Stimulated activated CD8-positive, alpha-beta memory T cell treated with anti-CD3 and anti-CD28 coated beads, Interleukin-12 subunit alpha, Interleukin-12 subunit beta, amount 100 ng/mL, for 1 hour (primary cell): ENCODE results near the gene FAM13C.

Experiments
- DNase-seq: peaks from one replicate; pipeline ENCODE4 v3.0.0-alpha.2; 2020; ENCODE audit warnings: low read depth

FAM13C gene

DNA sequence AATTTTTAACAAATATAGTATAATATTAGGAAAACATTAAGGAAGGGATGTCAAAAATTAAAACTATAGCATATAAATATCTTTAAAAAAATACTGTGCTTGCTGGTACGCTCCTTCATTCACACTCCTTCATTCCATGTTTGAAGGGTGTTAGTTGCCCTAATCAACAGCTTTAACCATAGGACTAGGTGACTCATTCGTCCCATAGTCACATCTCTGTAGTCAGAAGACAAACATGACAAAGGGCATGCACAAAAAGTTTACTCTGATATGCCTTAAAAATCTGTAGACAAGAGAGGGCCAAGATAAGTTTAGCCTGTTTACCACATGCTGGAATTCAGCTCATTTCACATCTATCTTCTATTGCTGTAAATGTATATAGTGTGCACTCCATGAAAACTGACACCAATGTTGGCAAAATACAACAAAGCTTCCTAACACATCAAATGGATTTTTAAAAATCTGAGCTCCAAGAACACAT lies 646 bp downstream of the FAM13C start:
- no peak for DNase-seq

DNA sequence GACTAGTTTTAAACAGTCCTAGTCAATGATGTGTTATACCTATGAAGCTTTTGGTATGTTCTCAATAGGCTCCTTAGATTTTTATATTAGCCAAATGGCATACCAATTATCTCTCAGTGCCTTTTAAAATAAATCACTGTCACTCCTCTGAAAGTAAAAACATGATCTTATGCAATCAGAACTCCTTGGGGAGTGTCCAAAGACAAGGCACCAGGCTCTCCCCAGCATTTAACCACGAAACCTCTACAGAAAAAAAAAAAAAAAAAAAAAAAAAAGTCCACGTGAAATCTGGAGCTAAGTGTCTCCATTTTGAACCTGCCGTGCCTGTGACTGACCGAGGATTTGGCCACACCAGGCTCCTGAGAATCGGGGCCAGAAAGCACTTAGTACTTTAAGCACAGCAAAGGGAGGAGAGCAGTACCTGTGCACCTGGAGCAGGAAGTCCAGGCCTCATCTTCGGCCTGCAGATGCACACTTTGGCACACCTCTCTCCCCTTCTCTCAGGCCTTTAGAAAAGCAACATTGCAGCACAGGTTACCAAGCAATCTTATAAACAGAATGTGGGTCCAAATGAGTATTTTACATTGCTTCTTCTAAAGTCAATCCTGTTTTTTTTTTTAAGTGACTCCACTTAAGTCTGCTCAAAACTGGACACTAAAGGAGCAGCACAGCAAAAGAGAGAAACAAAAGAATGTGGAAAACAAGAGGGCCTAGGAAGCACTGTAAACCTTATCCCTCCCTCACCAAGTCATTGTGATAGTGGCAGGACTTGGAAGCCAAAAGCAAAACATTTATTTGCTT lies 1.5 kb downstream of the FAM13C start:
- DNase-seq = no peak

DNA sequence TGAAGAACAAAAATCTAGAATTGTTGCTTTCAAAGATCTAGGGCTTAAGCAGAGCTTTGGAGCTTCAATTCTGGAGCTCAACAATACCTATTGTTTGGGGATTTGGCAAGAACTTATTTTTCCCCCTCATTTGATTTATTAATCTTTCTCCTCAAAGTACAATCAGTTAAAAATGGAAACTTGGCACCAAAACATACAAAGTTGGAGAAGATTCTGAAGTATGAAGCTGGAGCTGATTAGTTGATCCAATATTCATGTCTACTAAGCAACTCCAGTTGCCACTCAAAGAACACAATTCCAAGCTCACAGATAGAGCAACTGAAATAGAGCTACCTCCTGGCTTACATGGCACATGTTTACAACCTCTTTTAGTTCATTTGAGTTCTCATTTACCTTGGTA lies 3.8 kb downstream of the FAM13C start:
- DNase-seq = no peak

DNA sequence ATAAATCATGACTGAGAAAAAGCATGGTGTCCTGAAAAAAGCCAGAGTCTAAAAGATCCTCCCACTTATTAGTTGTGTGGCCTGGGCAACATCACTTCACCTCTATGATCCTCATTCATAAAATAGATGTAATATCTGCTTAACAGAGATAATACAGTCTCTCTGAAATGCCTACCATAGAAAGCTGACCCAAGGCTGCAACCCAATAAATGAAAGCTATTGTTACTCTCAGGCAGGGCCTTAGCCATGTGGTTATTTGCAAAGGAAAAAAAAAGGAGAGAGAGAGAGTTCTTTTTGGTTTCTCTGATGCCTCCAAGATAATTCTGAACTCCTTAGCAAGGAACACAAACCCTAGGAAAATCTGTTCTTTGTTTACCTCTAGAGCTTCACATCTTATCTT lies 7.9 kb downstream of the FAM13C start:
- no peak for DNase-seq

DNA sequence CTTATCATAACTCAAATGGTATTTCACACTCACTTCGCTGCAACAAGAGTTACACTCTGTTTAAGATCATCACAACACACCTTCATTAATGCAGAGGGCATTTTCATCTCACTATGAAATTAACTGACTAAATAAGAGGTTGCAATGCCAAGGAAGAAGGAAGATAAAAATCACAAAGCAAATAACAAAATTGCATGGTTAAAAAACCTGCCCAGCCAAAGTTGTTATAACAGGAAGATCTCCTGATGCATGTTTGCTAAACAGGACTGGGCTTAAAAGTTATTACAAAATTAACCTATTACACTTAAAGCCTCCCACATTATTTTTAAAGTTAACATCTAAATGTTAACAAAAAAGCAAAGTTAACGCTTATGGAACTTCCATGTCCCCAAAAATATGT lies 11.8 kb downstream of the FAM13C start:
- DNase-seq = no peak

DNA sequence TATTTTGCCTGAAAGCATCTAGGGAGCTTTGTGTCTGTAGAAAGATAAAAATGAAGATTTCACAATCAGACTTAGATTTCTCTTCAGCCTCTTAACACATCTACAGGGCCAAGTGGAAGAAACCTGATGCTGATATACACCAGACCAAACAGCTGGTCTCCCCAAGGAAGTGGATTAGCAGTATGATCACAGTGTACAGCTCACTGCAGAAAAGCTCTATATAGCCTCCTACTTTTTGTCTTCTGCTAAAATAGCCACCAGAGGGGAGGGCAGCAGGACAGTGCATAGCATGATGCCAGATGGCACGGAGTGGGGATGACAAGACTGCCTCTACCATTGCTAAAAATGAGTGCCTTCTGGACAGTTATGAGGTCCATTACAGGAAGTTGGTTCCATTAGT lies 16.0 kb downstream of the FAM13C start:
- no peak for DNase-seq

DNA sequence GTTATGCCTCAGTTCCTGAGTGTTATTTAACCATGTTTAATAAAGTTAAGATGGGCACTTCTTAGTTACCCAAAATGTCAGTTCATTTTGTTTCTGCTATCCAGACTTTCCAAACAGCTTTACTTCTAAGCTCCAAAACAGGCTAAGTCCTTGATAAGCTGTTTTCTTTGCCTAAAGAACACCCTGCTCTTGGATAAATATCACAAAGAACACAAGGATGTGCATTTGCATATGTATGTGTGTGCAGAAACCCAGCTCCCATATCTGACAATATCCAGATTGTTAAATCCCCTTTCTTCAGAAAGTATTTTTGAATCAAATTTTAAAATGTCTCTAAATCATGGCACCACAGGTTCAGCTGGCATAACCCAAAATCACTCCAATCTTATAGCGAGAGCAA lies 19.6 kb downstream of the FAM13C start:
- no peak for DNase-seq

DNA sequence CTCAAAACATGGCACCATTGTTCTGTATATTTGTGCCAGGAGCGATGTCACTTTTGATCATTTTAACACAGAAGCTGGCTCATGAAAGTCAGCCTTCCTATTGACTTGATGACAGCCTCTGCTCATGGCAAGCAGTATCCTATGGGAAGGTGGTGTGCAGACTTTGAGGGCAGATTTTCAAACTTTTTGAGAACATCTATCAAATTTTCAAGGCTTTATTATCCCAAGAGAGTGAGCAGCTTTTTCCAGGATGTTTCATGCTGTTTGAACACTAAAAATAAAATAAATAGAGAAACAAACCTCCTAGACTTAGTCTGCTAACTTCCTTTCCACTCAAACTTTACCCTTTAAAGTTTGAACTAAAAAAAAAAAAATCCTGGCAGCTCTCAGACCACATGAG lies 20.3 kb downstream of the FAM13C start:
- no peak for DNase-seq

DNA sequence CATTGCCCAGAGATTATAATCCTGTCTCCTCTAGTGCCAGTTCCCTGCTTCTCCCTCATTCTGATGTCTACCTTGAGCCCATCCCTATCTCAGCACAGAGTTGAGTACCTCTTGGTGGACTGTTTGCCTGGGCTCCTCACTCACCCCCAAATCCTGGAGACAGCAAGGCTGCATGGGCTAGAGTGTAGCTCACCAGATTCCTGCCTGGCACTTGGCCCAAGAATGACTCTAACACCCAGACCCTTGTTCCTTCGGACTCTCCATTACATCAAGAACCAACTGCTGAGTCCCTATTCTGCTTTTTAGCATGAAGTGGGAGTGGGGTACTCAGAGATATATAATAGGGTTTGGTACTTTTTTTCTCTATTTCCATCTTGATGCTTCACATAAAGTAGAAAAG lies 22.1 kb downstream of the FAM13C start:
- DNase-seq = no peak

DNA sequence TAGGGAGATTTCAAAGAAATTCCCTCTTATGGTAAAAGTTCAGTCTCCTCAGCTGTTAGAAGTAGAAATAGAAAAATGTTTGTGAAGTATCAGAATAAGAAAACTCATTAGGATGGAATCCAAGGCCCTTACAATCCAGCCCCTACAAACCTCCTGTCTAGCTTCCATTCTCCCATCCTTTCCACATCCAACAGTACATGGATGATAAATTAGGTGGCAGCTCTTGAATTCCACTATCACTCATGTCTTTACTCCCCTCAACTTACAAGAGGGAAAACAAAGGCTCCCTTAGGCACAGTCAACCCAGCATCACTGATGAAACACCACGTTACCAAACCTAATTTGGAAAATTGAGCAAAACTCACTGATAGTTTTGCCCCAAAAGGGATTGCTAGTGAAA lies 23.0 kb downstream of the FAM13C start:
- DNase-seq = no peak

DNA sequence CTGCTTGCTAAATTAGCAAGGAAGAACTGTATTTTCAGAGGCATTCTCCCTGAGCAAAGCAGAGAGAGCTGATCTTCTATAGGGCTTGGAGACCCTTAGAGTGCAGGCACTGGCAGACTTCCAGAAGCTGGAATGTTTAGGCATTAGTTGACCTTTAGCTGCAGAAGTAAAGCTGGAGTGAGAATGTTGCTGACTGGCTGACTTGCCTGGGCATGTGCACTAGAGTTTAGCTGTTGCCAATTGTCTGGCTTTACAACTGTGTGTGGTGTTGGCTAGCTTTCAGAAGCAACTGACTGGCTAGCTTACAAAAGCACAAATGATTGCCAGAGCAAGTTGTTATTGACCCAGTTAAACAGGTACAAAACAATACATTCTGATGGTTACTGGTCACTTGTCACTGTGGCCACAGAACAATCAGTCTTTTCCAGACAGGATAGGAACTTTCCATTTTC lies 25.1 kb downstream of the FAM13C start:
- DNase-seq = no peak

DNA sequence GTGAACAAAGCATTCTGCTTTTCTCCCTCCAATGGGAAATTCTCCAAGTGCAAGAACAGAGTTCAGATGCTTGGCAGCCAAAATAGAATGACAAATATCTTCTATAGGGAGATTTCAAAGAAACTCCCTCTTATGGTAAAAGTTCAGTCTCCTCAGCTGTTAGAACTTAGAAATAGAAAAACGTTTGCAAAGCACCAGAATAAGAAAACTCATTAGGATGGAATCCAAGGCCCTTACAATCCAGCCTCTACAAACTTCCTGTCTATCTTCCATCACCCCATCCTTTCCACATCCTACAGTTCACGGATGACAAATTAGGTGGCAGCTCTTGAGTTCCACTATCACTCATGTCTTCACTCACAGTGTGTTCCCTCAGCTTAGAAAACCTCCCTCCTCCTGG lies 25.7 kb downstream of the FAM13C start:
- no peak for DNase-seq

DNA sequence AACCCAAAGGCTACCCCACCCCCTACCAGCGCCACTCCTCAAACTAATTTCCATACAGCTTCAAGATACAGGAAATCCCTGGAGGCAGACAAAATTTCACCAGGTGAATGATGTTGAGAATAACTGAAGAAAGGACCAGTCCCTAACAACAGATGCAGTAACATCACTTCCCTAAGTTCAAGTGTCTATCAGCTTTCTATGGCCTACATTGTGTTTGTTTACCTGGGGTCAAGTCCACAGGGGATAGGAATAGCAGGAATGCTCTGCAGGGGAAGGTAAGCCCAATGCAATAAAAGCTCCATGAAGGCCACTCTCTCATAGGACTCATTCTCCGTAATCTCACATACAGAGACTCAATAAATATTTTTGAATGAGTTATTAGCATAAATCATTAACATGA lies 26.9 kb downstream of the FAM13C start:
- DNase-seq = no peak

DNA sequence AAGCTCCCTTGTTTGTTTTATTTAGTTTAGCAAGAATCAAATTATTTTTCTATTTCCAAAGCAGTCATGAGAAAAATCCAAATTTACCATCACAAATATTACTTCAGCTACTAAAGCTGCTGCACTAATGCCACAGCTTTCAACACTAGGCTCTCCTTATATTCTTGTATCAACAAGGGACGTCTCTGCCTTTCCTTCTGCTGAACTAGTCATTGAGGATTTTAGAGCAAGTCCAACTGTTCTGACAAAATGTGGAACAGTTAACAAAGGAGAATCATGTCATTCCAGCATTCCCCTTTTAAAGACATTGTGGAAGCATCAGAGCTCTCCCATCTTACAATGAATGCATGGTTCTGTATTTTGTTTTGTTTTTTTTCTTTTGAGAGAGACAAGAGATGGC lies 28.6 kb downstream of the FAM13C start:
- no peak for DNase-seq

DNA sequence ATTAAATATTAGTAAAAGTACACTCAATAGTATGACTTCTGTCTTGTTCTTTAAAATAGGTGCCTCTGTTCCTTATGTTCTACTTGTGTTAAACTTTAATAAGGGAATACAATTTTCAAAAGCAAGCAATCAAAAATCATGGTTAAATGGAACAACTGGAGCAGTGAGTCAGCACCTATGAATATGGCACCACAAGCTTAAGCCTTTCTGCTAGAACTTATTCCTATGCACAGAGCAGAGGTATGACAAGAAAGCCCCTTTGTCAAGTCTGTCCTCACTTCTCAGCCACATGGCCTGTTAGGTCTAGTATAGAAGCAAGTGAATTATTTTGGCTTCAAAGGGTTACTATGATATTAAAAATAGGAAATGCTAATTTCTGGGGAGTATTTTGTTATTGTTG lies 29.8 kb downstream of the FAM13C start:
- DNase-seq = no peak

DNA sequence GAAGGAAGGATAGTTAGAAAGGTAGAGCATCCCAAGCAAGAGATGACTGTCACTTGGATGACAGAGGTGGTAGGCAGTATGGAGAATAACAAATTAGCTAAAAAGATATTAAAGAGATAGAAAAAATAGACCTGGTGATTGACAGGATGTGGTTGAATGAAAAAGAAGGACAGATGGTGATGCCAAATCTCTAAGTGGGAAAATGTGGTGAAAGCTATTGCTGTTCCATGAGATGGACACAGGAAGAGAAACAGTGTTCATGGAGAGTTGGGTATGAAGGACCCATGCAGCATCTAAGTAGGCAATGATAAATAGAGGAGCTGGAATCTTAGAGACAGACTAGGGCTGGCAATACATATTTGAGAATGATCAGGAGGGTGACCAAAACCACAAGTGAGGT lies 30.7 kb downstream of the FAM13C start:
- DNase-seq = no peak

DNA sequence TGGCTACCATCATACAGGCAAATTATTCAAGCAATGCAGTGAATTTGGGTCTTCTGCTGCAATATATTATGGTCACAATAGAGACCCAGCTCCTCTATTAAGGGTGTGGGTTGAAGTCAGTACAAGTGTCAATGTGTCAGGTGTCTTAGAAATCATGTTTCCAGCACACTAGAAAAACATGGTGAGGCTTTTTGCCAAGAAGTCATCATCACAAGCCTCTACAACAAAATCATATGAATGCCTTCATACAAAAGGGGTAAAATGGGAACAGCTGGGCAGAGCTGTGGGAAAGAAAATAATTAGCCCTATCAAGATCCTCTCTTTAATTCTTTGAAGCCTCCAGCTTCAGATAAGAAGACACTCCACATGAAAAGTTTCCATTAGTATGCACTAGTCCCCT lies 37.2 kb downstream of the FAM13C start:
- no peak for DNase-seq

DNA sequence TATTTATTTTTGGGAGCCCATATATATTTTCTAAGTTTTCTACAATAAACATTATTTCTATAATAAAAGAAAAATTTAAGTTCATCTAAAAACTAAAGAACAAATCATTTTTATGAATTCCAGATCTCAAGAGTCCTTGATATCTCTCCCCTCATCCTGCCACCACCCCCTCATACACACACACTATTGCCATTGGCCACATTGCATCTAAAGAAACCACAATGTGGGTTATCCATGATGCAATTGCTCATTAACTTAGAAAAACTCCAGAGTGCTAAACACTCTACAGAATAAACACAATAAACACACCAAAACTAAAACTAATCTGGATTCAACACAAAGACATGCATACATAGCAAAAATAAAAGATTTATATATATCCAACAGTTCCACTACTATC lies 37.8 kb downstream of the FAM13C start:
- no peak for DNase-seq

DNA sequence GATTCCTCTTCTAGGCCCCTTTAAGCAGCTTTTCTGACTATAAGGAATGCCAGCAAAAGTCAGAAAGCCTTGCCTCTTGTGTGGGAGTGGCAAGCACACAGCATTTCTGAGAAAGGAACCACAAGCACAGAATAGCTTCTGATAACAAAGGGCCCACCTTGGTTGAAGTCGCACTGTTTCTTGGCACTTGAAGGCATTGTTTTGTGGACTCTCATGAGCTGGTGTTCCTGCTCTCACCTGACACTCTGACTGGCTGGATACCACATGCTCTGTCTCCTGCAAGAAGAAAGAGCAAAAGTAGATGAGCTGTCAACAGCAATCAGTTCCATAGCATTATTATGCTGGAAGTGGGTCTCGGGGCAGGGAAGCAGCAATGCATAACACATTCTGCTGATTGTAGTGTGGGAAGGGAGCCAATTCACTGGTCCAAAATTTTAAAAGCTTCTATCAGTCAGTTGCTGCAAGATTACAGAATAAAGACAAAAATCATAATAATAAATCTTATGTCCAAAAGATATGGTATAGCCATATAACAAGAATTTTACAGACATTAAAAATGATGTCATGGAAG lies 38.4 kb downstream of the FAM13C start:
- DNase-seq = no peak

DNA sequence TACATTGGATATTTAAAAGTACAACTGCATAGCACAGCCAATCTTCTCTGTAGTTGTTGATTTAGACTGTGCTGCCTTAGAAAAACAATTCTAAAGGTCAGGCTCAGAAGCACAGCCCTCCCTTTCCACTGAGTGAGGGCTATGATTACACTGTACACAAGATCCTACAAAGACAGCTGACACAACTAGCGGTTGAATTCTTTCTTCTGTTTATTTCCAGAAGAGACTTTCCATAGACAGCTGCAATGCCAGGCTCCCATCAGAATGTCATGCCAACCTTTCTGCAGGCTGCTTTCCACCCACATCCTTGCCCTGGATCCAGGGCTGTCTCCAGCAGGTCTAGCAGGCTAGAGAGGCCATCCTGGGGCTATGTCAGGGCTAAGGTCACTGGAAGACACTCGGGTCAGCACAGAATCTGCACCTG lies 39.3 kb downstream of the FAM13C start:
- no peak for DNase-seq

DNA sequence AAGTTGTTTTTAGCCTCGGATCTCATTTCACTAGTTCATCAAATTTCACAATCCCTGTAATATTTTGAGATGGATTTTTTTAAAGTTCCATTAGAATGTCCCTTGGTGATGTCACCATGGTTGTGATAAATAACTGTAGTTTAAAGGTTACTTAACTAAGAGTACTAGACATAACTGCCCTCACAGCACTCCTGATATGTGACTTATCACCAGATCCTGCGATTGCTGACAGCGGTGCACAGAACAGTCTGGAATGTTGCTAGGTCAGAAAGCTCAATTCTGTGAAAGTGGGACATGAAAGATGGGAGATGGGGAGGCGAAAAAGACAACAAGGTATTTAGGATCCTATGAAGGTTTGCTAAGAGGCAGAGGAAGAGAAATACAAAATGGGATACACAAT lies 40.2 kb downstream of the FAM13C start:
- DNase-seq = no peak

DNA sequence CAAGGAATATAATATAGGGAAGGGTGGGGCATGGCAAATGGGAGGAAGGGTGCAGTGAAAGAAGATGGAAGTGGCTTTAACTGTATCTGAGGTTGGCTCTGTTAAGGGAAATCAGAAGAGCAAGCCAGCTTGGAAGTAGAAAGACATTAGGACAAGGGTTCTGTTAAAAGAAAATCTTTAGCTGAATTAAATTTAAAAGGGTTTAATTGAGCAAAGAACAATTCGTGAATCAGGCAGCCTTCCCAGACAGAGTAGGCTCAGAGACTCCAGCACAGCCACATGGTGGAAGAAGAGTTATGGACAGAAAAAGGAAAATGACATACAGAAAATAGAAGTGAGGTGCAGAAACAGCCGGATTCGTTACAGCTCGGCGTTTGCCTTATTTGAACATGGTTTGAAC lies 42.0 kb downstream of the FAM13C start:
- DNase-seq = no peak

DNA sequence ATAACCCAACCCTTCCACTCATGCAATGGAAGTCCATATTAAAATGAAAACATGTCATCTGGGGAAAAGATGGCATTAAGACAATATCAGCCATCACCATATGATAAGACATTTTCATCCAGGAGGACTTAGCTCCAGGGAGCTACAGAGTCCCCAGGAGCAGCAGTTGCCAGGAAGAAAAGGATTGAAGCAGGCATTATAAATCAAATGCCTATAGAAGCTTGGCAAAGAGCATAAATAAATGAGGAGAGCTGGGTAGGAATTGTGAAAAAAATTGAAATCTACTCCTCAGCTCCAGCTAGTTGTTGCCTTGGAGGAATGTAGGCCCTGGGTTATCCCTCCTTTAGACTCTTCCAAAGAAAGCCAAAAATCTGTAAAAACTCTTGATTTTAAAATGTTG lies 42.5 kb downstream of the FAM13C start:
- DNase-seq = no peak

DNA sequence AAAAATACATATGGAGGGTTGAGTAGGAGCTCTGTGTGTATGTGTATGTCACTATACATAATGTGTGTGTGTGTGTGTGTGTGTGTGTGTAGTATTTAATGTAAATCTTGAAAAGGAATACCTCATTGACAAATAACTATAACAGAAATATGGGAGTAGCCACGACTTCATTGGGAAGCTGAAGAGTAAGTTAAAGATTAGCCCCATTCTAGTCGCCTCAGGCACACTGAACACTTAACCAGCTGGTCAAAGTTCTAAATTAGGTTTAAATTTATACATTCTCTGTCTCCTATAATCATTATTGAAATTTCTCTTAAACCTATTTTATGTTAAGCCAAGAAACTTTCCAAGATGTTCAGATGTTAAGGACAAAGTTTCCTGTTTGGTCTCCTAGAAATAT lies 45.3 kb downstream of the FAM13C start:
- DNase-seq = no peak
